Ishikawa (cell line): Measurements from ENCODE around the gene TIMM29.

Experiments used
- CEBPB ChIP-seq: IDR thresholded peaks from 2 replicates; pipeline ENCODE4 v1.6.1; 2012
- CREB1 ChIP-seq: IDR thresholded peaks from 2 replicates; pipeline ENCODE4 v1.6.1; 2012; ENCODE audit warnings: low read depth
- EGR1 ChIP-seq: IDR thresholded peaks from 2 replicates; pipeline ENCODE4 v1.6.1; 2012
- EP300 ChIP-seq: IDR thresholded peaks from 2 replicates; pipeline ENCODE4 v1.6.1; 2012; ENCODE audit warnings: borderline replicate concordance
- FOXM1 ChIP-seq: IDR thresholded peaks from 2 replicates; pipeline ENCODE4 v1.6.1; 2012; ENCODE audit warnings: low read depth, borderline replicate concordance
- NFIC ChIP-seq: IDR thresholded peaks from 2 replicates; pipeline ENCODE4 v1.6.1; 2012
- RAD21 ChIP-seq: IDR thresholded peaks from 2 replicates; pipeline ENCODE4 v1.6.1; 2012; ENCODE audit warnings: low read depth
- REST ChIP-seq: IDR thresholded peaks from 2 replicates; pipeline ENCODE4 v1.6.1; 2012; ENCODE audit warnings: low read depth, mild to moderate bottlenecking
- TAF1 ChIP-seq: IDR thresholded peaks from 2 replicates; pipeline ENCODE4 v1.6.1; 2012; ENCODE audit warnings: low read depth, mild to moderate bottlenecking
- TCF12 ChIP-seq: IDR thresholded peaks from 2 replicates; pipeline ENCODE4 v1.6.1; 2012; ENCODE audit warnings: low read depth
- TEAD4 ChIP-seq: IDR thresholded peaks from 2 replicates; pipeline ENCODE4 v1.6.1; 2012
- USF1 ChIP-seq: IDR thresholded peaks from 2 replicates; pipeline ENCODE4 v1.6.1; 2012
- YY1 ChIP-seq: IDR thresholded peaks from 2 replicates; pipeline ENCODE4 v1.6.1; 2012; ENCODE audit warnings: low read depth
- TF ChIP-seq, protein P1 (sequence below): IDR thresholded peaks from 2 replicates; pipeline ENCODE4 v1.6.1; 2012

- TF ChIP-seq TAF1 (no peak), USF1 (no peak), YY1 (no peak), TCF12 (no peak), REST (no peak), CREB1 (no peak), RAD21 (no peak), EP300 (no peak), CEBPB (no peak), NFIC (no peak), FOXM1 (no peak), EGR1 (no peak), TEAD4 (no peak)
- TF ChIP-seq, protein P1, sequence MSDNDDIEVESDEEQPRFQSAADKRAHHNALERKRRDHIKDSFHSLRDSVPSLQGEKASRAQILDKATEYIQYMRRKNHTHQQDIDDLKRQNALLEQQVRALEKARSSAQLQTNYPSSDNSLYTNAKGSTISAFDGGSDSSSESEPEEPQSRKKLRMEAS, result no peak
Measured at GRCh38 chr19:10962863-10963262, 34.3 kb downstream of the TIMM29 start.
